ENCODE data around the gene ENPP6. TPM values are rescaled to one million over a fixed set of nuclear protein-coding genes. Genes with fewer than 3 reads are reported as not detected.

ENPP6 gene
- total RNA-seq, 1 experiment from 2014 or later, result not detected

- H3K4me1 Mint-ChIP-seq (ENCODE audit: low read depth, unreplicated experiment), result peaks cover 35% of the 10 kb centered on the region
- no TSS peak for BruUV-seq (replicated peaks)
- no peaks in the 10 kb centered on the region for H3K36me3 Mint-ChIP-seq (ENCODE audit: insufficient read depth, unreplicated experiment)
These were observed 17.4 kb downstream of the ENPP6 start for GRCh38 chr4:184200296-184200695.

DNA sequence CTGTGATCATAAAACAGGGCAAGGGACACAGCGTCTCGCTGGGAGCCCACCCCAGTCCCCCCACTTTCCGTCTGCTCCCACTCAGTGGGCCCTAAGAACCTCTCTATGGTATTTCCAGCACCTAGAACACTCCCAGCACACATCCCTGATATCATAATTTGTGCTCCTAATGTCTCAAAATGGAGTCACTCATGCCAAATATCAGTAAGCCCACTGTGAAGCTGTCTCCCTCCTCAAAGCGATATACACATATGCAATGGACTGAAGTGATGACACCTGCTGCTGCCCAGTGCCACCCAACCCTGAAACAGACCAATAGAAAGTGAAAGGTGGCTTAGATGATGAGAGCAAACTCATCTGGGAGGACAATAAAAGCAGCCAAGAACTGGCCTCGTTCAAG is 17.9 kb downstream of the ENPP6 start:
- no peaks in the 10 kb centered on the region for H3K36me3 Mint-ChIP-seq (ENCODE audit: insufficient read depth, unreplicated experiment)
- no peak overlapping the region for H3K27ac Mint-ChIP-seq (ENCODE audit: unreplicated experiment)
- POLR2A ChIA-PET, result no interaction called here
- H3K27me3 ChIP-seq (replicated peaks; ENCODE audit: control insufficient read depth, insufficient read depth, low read length), result no peaks in the 10 kb centered on the region
- no peaks in the 10 kb centered on the region for H3K9me3 ChIP-seq
- peaks cover 6% of the 10 kb centered on the region; the same call in 1 of the 2 replicates for H3K4me1 ChIP-seq
- no peak overlapping the region for H3K4me3 Mint-ChIP-seq (ENCODE audit: unreplicated experiment)
- H3K9me3 Mint-ChIP-seq (ENCODE audit: unreplicated experiment), result peaks cover under 1% of the 10 kb centered on the region
- no TSS peak for BruUV-seq (replicated peaks)
- no peak for TF ChIP-seq CTCF (IDR thresholded peaks at IDR 0.05; ENCODE audit: insufficient read depth in 1 of 2, low read depth in 1 of 2, low read length in 1 of 2, severe bottlenecking in 1 of 2, unreplicated experiment in 1 of 2)
- intact Hi-C loops (cut with micrococcal nuclease; ENCODE audit: unreplicated experiment), result no loop called here
- H3K4me3 ChIP-seq (ENCODE audit: low read depth, low read length), result no peak overlapping the region
- DNase-seq, result no peak
- H3K4me1 Mint-ChIP-seq (ENCODE audit: low read depth, unreplicated experiment), result peaks cover 35% of the 10 kb centered on the region
- CTCF ChIA-PET, result no interaction called here
- H3K36me3 ChIP-seq (ENCODE audit: control insufficient read depth, insufficient read depth, low read length), result no peaks in the 10 kb centered on the region
- H3K27me3 Mint-ChIP-seq (ENCODE audit: insufficient read depth, unreplicated experiment), result no peaks in the 10 kb centered on the region

More at GRCh38 chr4:184200296-184200695, 17.4 kb downstream of the ENPP6 start:
- Mint-ChIP-seq H3K9me3 (ENCODE audit: unreplicated experiment) (peaks cover 5% of the 10 kb centered on the region), H3K27me3 (ENCODE audit: insufficient read depth, unreplicated experiment) (no peaks in the 10 kb centered on the region), H3K27ac (ENCODE audit: unreplicated experiment) (no peak overlapping the region), H3K4me3 (ENCODE audit: unreplicated experiment) (no peak overlapping the region)
- H3K4me1 ChIP-seq, result peaks cover 6% of the 10 kb centered on the region; the same call in 1 of the 2 replicates
- no peaks in the 10 kb centered on the region for H3K9me3 ChIP-seq
- POLR2A ChIA-PET, result no interaction called here
- H3K27me3 ChIP-seq (replicated peaks; ENCODE audit: control insufficient read depth, insufficient read depth, low read length), result no peaks in the 10 kb centered on the region
- no peak for TF ChIP-seq CTCF (IDR thresholded peaks at IDR 0.05; ENCODE audit: insufficient read depth in 1 of 2, low read depth in 1 of 2, low read length in 1 of 2, severe bottlenecking in 1 of 2, unreplicated experiment in 1 of 2)
- CTCF ChIA-PET, result no interaction called here
- no peak for DNase-seq
- intact Hi-C loops (cut with micrococcal nuclease; ENCODE audit: unreplicated experiment), result no loop called here
- no peak overlapping the region for H3K4me3 ChIP-seq (ENCODE audit: low read depth, low read length)
- no peaks in the 10 kb centered on the region for H3K36me3 ChIP-seq (ENCODE audit: control insufficient read depth, insufficient read depth, low read length)

DNA sequence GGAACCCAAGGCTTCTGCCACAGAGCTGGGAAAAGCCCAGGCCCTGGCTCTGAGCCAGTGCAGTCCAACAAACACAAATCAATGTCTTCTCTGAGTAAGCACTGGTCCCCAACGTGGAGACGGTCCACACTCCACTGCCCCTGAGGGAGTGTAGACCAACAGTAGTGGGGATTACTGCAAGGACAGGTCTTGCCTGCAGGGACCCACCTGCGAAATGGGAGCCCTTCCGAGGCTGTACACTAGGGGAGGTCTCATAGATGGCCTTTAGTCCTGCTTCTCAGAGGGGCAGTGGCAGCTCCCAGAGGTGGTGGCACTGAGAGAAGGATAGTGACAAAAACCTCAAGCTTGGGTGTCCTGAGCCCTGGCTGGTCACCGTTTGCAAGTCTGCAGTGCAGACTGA is 19.5 kb downstream of the ENPP6 start:
- Mint-ChIP-seq H3K4me3 (ENCODE audit: unreplicated experiment) (no peak overlapping the region), H3K36me3 (ENCODE audit: insufficient read depth, unreplicated experiment) (no peaks in the 10 kb centered on the region), H3K9me3 (ENCODE audit: unreplicated experiment) (peaks cover 8% of the 10 kb centered on the region), H3K27me3 (ENCODE audit: insufficient read depth, unreplicated experiment) (no peaks in the 10 kb centered on the region), H3K27ac (ENCODE audit: unreplicated experiment) (peak overlapping the region; percentile 32), H3K4me1 (ENCODE audit: low read depth, unreplicated experiment) (peaks cover 35% of the 10 kb centered on the region)
- Histone ChIP-seq H3K9me3 (no peaks in the 10 kb centered on the region), H3K4me3 (ENCODE audit: low read depth, low read length) (no peak overlapping the region), H3K27me3 (replicated peaks; ENCODE audit: control insufficient read depth, insufficient read depth, low read length) (no peaks in the 10 kb centered on the region), H3K4me1 (peaks cover 6% of the 10 kb centered on the region; the same call in 1 of the 2 replicates), H3K36me3 (ENCODE audit: control insufficient read depth, insufficient read depth, low read length) (no peaks in the 10 kb centered on the region)
- DNase-seq, result no peak
- BruUV-seq (replicated peaks), result no TSS peak
- CTCF ChIA-PET, result no interaction called here
- no peak for TF ChIP-seq CTCF (IDR thresholded peaks at IDR 0.05; ENCODE audit: insufficient read depth in 1 of 2, low read depth in 1 of 2, low read length in 1 of 2, severe bottlenecking in 1 of 2, unreplicated experiment in 1 of 2)
- intact Hi-C loops (cut with micrococcal nuclease; ENCODE audit: unreplicated experiment), result no loop called here
- POLR2A ChIA-PET, result no interaction called here
